ENCODE measurements around the gene TWNK. TPM values are rescaled to one million over a fixed set of nuclear protein-coding genes. Genes with fewer than 3 reads are reported as not detected.

TWNK gene
- total and polyA plus RNA-seq, 2 experiments from 2014 or later, result 12.2 to 29.4 TPM

GRCh38 chr10:101016814-101017213 lies 29.5 kb downstream of the TWNK start (continued):
- TF ChIP-seq CTCF (conservative IDR thresholded peaks at IDR 0.05; ENCODE audit: low read depth in 2 of 2) (no peak), ETS1 (IDR thresholded peaks at IDR 0.05) (no peak), REST (IDR thresholded peaks at IDR 0.05; ENCODE audit: unreplicated experiment) (no peak), JUNB (IDR thresholded peaks at IDR 0.05; ENCODE audit: unreplicated experiment) (no peak), STAT1 (IDR thresholded peaks at IDR 0.05; ENCODE audit: unreplicated experiment) (no peak)

GRCh38 chr10:101018118-101018599 lies 30.8 kb downstream of the TWNK start:
- Histone ChIP-seq H3F3A (replicated peaks; ENCODE audit: low read depth) (no peaks in the 10 kb centered on the region), H3K4me1 (ENCODE audit: insufficient read depth) (peaks cover 13% of the 10 kb centered on the region; the same call in 1 of the 2 replicates), H3K4me3 (peak overlapping the region; percentile 66), H3K79me2 (replicated peaks; ENCODE audit: insufficient read depth) (no peaks in the 10 kb centered on the region), H4K20me1 (replicated peaks; ENCODE audit: insufficient read depth) (no peaks in the 10 kb centered on the region), H3K4me2 (peak overlapping the region; percentile 83), H3K27me3 (ENCODE audit: insufficient read depth) (peaks cover 61% of the 10 kb centered on the region), H3K27ac (ENCODE audit: low read depth) (no peak overlapping the region), H2AFZ (peak overlapping the region; percentile 95), H3K9me2 (ENCODE audit: insufficient read depth) (no peaks in the 10 kb centered on the region), H3K36me3 (ENCODE audit: insufficient read depth) (no peaks in the 10 kb centered on the region)
- Mint-ChIP-seq H3K27ac (no peak overlapping the region), H3K4me1 (peaks cover 12% of the 10 kb centered on the region), H3K36me3 (ENCODE audit: low read depth) (no peaks in the 10 kb centered on the region; the same call in 2 of the 3 replicates), H3K27me3 (ENCODE audit: insufficient read depth, low read depth, poor library complexity) (peaks cover 60% of the 10 kb centered on the region), H3K9me3 (no peaks in the 10 kb centered on the region; the same call in 2 of the 3 replicates), H3K4me3 (peak overlapping the region; percentile 69)
- DNase-seq (ENCODE audit: low spot score), result peak; percentile 86
- ATAC-seq, result peak; percentile 58
- no peak for TF ChIP-seq ZNF331 (CRISPR knock-in tag; IDR thresholded peaks at IDR 0.05; ENCODE audit: low read depth)
- no peak for TF ChIP-seq NANOG (IDR thresholded peaks at IDR 0.05; ENCODE audit: borderline replicate concordance)
- TF ChIP-seq REST (IDR thresholded peaks at IDR 0.05; ENCODE audit: unreplicated experiment), result no peak
- TF ChIP-seq JUNB (IDR thresholded peaks at IDR 0.05; ENCODE audit: unreplicated experiment), result no peak
- TF ChIP-seq CTCF (conservative IDR thresholded peaks at IDR 0.05; ENCODE audit: low read depth in 2 of 2), result no peak

All from GM23338 (cell line).